ENCODE measurements around the gene RSPH6A. TPM values are rescaled to one million over a fixed set of nuclear protein-coding genes. Genes with fewer than 3 reads are reported as not detected.

RSPH6A gene
- total and polyA plus RNA-seq, 2 of the 13 experiments (the other 11 are each of a cell fraction or from before 2014, with no cell fraction given), result 0.07 TPM; not detected in 1

DNA sequence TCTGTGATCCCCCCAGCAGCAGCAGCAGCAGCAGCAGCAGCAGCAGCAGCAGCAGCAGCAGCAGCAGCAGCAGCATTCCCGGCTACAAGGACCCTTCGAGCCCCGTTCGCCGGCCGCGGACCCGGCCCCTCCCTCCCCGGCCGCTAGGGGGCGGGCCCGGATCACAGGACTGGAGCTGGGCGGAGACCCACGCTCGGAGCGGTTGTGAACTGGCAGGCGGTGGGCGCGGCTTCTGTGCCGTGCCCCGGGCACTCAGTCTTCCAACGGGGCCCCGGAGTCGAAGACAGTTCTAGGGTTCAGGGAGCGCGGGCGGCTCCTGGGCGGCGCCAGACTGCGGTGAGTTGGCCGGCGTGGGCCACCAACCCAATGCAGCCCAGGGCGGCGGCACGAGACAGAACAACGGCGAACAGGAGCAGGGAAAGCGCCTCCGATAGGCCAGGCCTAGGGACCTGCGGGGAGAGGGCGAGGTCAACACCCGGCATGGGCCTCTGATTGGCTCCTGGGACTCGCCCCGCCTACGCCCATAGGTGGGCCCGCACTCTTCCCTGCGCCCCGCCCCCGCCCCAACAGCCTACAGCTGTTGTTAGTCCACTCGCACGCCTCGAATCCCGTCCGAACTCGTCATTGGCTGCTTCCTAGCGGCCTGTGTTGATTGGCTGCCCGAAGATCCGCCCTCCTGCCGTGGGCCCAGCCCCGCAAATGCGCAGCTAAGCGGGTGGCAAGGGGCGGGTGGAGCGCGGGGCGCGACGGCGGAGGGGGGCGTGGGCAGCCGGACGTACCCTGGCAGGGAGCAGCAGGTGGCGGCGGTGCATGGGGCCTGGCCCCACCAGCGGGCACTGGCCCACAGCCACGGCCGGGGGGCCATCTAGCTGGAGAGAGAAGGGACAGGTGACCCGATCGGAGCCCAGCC lies 44.7 kb downstream of the RSPH6A start (continued):
- TF ChIP-seq, protein P1, sequence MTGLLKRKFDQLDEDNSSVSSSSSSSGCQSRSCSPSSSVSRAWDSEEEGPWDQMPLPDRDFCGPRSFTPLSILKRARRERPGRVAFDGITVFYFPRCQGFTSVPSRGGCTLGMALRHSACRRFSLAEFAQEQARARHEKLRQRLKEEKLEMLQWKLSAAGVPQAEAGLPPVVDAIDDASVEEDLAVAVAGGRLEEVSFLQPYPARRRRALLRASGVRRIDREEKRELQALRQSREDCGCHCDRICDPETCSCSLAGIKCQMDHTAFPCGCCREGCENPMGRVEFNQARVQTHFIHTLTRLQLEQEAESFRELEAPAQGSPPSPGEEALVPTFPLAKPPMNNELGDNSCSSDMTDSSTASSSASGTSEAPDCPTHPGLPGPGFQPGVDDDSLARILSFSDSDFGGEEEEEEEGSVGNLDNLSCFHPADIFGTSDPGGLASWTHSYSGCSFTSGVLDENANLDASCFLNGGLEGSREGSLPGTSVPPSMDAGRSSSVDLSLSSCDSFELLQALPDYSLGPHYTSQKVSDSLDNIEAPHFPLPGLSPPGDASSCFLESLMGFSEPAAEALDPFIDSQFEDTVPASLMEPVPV (CRISPR knock-in tag; IDR thresholded peaks at IDR 0.05), result no peak; the same call in 1 of the 2 replicates
- TF ChIP-seq ZNF550 (CRISPR knock-in tag; IDR thresholded peaks at IDR 0.05; ENCODE audit: borderline replicate concordance) (no peak), ZNF317 (CRISPR knock-in tag; IDR thresholded peaks at IDR 0.05) (peak; percentile 36; the same call in 1 of the 2 replicates), ARHGAP35 (CRISPR knock-in tag; IDR thresholded peaks at IDR 0.05; ENCODE audit: borderline replicate concordance) (no peak; the same call in 1 of the 2 replicates), PRPF4 (IDR thresholded peaks at IDR 0.05; ENCODE audit: low read depth, low read length, poor library complexity, severe bottlenecking) (no peak), ASH2L (IDR thresholded peaks at IDR 0.05; ENCODE audit: insufficient read length, low read depth, low read length) (peak; percentile 31), HNRNPUL1 (IDR thresholded peaks at IDR 0.05; ENCODE audit: low read depth, low read length) (no peak), KDM2A (CRISPR knock-in tag; IDR thresholded peaks at IDR 0.05; ENCODE audit: borderline replicate concordance, low read depth) (peak; percentile 98), ZFP82 (CRISPR knock-in tag; IDR thresholded peaks at IDR 0.05; ENCODE audit: borderline replicate concordance) (no peak), CBX1 (IDR thresholded peaks at IDR 0.05; ENCODE audit: low read depth) (no peak), TEAD3 (CRISPR knock-in tag; optimal IDR thresholded peaks at IDR 0.05; ENCODE audit: borderline replicate concordance) (no peak), SRSF1 (optimal IDR thresholded peaks at IDR 0.05; ENCODE audit: low read depth, low read length) (peak; percentile 71), ZNF496 (CRISPR knock-in tag; IDR thresholded peaks at IDR 0.05; ENCODE audit: insufficient replicate concordance) (no peak), ZZZ3 (CRISPR knock-in tag; IDR thresholded peaks at IDR 0.05; ENCODE audit: borderline replicate concordance) (peak; percentile 41; the same call in 1 of the 2 replicates), DPF2 (CRISPR knock-in tag; IDR thresholded peaks at IDR 0.05; ENCODE audit: borderline replicate concordance, low read depth) (no peak), POLR2AphosphoS2 (IDR thresholded peaks at IDR 0.05; ENCODE audit: low read depth, low read length) (peak; percentile 72), AKAP8 (CRISPR knock-in tag; IDR thresholded peaks at IDR 0.05) (peak; percentile 100), ZNF761 (CRISPR knock-in tag; conservative IDR thresholded peaks at IDR 0.05) (0 out of 2 replicates have a peak, but pooled peaks have one; percentile 62), FLYWCH1 (CRISPR knock-in tag; IDR thresholded peaks at IDR 0.05) (no peak)
- TF ChIP-seq, protein P2, sequence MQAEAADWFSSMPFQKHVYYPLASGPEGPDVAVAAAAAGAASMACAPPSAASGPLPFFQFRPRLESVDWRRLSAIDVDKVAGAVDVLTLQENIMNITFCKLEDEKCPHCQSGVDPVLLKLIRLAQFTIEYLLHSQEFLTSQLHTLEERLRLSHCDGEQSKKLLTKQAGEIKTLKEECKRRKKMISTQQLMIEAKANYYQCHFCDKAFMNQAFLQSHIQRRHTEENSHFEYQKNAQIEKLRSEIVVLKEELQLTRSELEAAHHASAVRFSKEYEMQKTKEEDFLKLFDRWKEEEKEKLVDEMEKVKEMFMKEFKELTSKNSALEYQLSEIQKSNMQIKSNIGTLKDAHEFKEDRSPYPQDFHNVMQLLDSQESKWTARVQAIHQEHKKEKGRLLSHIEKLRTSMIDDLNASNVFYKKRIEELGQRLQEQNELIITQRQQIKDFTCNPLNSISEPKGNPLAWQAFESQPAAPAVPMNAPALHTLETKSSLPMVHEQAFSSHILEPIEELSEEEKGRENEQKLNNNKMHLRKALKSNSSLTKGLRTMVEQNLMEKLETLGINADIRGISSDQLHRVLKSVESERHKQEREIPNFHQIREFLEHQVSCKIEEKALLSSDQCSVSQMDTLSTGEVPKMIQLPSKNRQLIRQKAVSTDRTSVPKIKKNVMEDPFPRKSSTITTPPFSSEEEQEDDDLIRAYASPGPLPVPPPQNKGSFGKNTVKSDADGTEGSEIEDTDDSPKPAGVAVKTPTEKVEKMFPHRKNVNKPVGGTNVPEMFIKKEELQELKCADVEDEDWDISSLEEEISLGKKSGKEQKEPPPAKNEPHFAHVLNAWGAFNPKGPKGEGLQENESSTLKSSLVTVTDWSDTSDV (CRISPR knock-in tag; IDR thresholded peaks at IDR 0.05), result no peak

Data from HepG2 (cell line).